Testis (tissue), 2 donors: ENCODE results near the gene C1R.

ENCODE experiments used
- CTCF ChIP-seq, 3 experiments: fragments of 450-650 bp in 2 of 3; fragments of 200-600 bp in 1 of 3; sonication (generic) in 1 of 3; IDR thresholded peaks; one replicate each; pipeline ENCODE4 v1.5.1; 2016 to 2019; ENCODE audit warnings: antibody characterized with exemption in 3 of 3, mild to moderate bottlenecking in 2 of 3, moderate library complexity in 1 of 3
- POLR2A ChIP-seq: fragments of 450-650 bp; IDR thresholded peaks from one replicate; pipeline ENCODE4 v1.6.1; 2017; ENCODE audit warnings: antibody characterized with exemption, mild to moderate bottlenecking, moderate library complexity

- no peak for TF ChIP-seq CTCF (IDR thresholded peaks at IDR 0.05)
- no peak for TF ChIP-seq POLR2A
Observed at GRCh38 chr12:7072554-7072953, 19.7 kb downstream of the C1R start.
